SK-N-SH (cell line): Measurements from ENCODE around the gene FDX1. TPM values are rescaled to one million over a fixed set of nuclear protein-coding genes. Genes with fewer than 3 reads are reported as not detected.
A peak's percentile ranks its signal among the peaks of the same experiment; 100 is the strongest.

Source experiments
- CTCF ChIA-PET: fragments of 300-600, 350-600 bp; formaldehyde crosslinking; extraction: SDS; loops from one replicate; lab custom pipeline; 2021; lab: Yijun Ruan, JAX
- POLR2A ChIA-PET: fragments of 350-600 bp; sonication (Branson Sonifier 250); formaldehyde crosslinking; extraction: SDS; loops from one replicate; lab custom pipeline; 2020; ENCODE audit warnings: antibody characterized with exemption, inconsistent platforms; lab: Yijun Ruan, JAX
- DNase-seq: peaks from one replicate; pipeline ENCODE4 v3.0.0; 2012
- H2AFZ ChIP-seq: fragments of 200-600 bp; sonication (generic); 2 replicates; pipeline ENCODE4 v1.8.1; 2016; ENCODE audit warnings: antibody characterized with exemption, mild to moderate bottlenecking, low read depth
- H3F3A ChIP-seq: fragments of 200-600 bp; sonication (generic); replicated peaks from 2 replicates; pipeline ENCODE3; 2016; ENCODE audit warnings: antibody characterized with exemption, mild to moderate bottlenecking; ENCODE audit not compliant: insufficient read depth
- H3K27ac ChIP-seq, 2 experiments: fragments of 200-500 bp in 1 of 2; fragments of 200-600 bp in 1 of 2; sonication (Bioruptor generic) in 1 of 2; sonication (generic), shearing (Covaris generic) in 1 of 2; 2 replicates each; pipeline versions ENCODE4 v1.5.1 to v1.6.1; 2014 to 2016; ENCODE audit warnings: low read depth in 2 of 2, inconsistent platforms in 1 of 2, low read length in 1 of 2, mild to moderate bottlenecking in 1 of 2, mixed read lengths in 1 of 2
- H3K27me3 ChIP-seq: fragments of 200-600 bp; sonication (generic), shearing (Covaris generic); 2 replicates; pipeline ENCODE4 v1.6.1; 2016; ENCODE audit warnings: mixed run types; ENCODE audit not compliant: insufficient read depth
- H3K36me3 ChIP-seq, 2 experiments: fragments of 200-500 bp in 1 of 2; fragments of 200-600 bp in 1 of 2; sonication (Bioruptor generic) in 1 of 2; sonication (generic) in 1 of 2; replicated peaks in 1 of 2; 2 replicates each; pipeline versions ENCODE3 to v1.5.1; 2014 to 2016; ENCODE audit warnings: low read length in 1 of 2, mild to moderate bottlenecking in 1 of 2; ENCODE audit not compliant: insufficient read depth in 2 of 2, control insufficient read depth in 1 of 2
- H3K4me1 ChIP-seq, 2 experiments: fragments of 200-500 bp in 1 of 2; fragments of 200-600 bp in 1 of 2; sonication (Bioruptor generic) in 1 of 2; sonication (generic), shearing (Covaris generic) in 1 of 2; 2 replicates each; pipeline versions ENCODE4 v1.5.1 to v1.6.1; 2014 to 2016; ENCODE audit warnings: low read depth in 1 of 2, low read length in 1 of 2, mixed run types in 1 of 2; ENCODE audit not compliant: insufficient read depth in 2 of 2, control insufficient read depth in 1 of 2
- H3K4me2 ChIP-seq: fragments of 200-600 bp; sonication (generic), shearing (Covaris generic); 2 replicates; pipeline ENCODE4 v1.6.1; 2017; ENCODE audit warnings: mixed run types
- H3K4me3 ChIP-seq, 2 experiments: fragments of 200-500 bp in 1 of 2; fragments of 200-600 bp in 1 of 2; sonication (Bioruptor generic) in 1 of 2; sonication (generic), shearing (Covaris generic) in 1 of 2; 2 replicates each; pipeline versions ENCODE4 v1.5.1 to v1.8.1; 2014 to 2016; ENCODE audit warnings: low read depth in 2 of 2, inconsistent platforms in 1 of 2, low read length in 1 of 2, mild to moderate bottlenecking in 1 of 2, mixed read lengths in 1 of 2, moderate library complexity in 1 of 2
- H3K79me2 ChIP-seq: fragments of 200-600 bp; sonication (generic); 2 replicates; pipeline ENCODE4 v1.8.1; 2017; ENCODE audit warnings: mild to moderate bottlenecking; ENCODE audit not compliant: insufficient read depth
- H3K9ac ChIP-seq: fragments of 200-600 bp; sonication (generic); 2 replicates; pipeline ENCODE4 v1.6.1; 2017; ENCODE audit warnings: mixed run types
- H3K9me2 ChIP-seq: fragments of 200-600 bp; sonication (generic); 2 replicates; pipeline ENCODE4 v1.6.1; 2017; ENCODE audit warnings: mixed run types
- H3K9me3 ChIP-seq: fragments of 200-600 bp; sonication (generic); 2 replicates; pipeline ENCODE4 v1.6.1; 2017; ENCODE audit warnings: mixed run types, mild to moderate bottlenecking, moderate library complexity
- H4K20me1 ChIP-seq: fragments of 200-600 bp; sonication (generic); 2 replicates; pipeline ENCODE4 v1.6.1; 2017; ENCODE audit warnings: mild to moderate bottlenecking, mixed run types; ENCODE audit not compliant: insufficient read depth
- ELF1 ChIP-seq: IDR thresholded peaks from 2 replicates; pipeline ENCODE4 v1.4.0; 2012
- EP300 ChIP-seq, 2 experiments: IDR thresholded peaks; 2 replicates each; pipeline versions ENCODE4 v1.4.0 to v1.6.1; 2012; ENCODE audit warnings: borderline replicate concordance in 1 of 2, low read depth in 1 of 2, low read length in 1 of 2
- GATA2 ChIP-seq: sonication (generic); formaldehyde crosslinking; IDR thresholded peaks from 2 replicates; pipeline ENCODE4 v1.5.0; 2020; ENCODE audit warnings: mild to moderate bottlenecking, missing genetic modification reagents
- NRF1 ChIP-seq: IDR thresholded peaks from 2 replicates; pipeline ENCODE4 v1.6.1; 2012; ENCODE audit warnings: low read depth, mild to moderate bottlenecking, low read length
- POLR2AphosphoS5 ChIP-seq: IDR thresholded peaks from 2 replicates; pipeline ENCODE4 v1.6.1; 2012; ENCODE audit warnings: low read depth, low read length
- RAD21 ChIP-seq: IDR thresholded peaks from 2 replicates; pipeline ENCODE4 v1.6.1; 2012; ENCODE audit warnings: mild to moderate bottlenecking, low read length
- TAF1 ChIP-seq: IDR thresholded peaks from 2 replicates; pipeline ENCODE4 v1.6.1; 2012; ENCODE audit warnings: low read depth, mild to moderate bottlenecking, low read length, moderate library complexity, borderline replicate concordance
- WGBS: methylation state at CpG from one replicate; pipeline ENCODE4 v1.1.6; 2017; ENCODE audit warnings: low lambda C conversion rate; 5-methylcytosine and 5-hydroxymethylcytosine counted together
- polyA plus RNA-seq, 3 experiments: library from polyadenylated mRNA; depleted of rRNA; stranded (reverse); fragments of >200 nt; gene quantifications; 2 replicates each; pipeline ENCODE4 v1.2.3, GENCODE V29; 2012
- TF ChIP-seq, protein P1 (sequence below): IDR thresholded peaks from 2 replicates; pipeline ENCODE4 v1.4.0; 2012; ENCODE audit warnings: low read depth, borderline replicate concordance
- TF ChIP-seq, protein P2 (sequence below): fragments of 150-350 bp; IDR thresholded peaks from 2 replicates; pipeline ENCODE4 v1.6.1; 2016; ENCODE audit warnings: mild to moderate bottlenecking, low read depth, low read length
- TF ChIP-seq, protein P3 (sequence below): IDR thresholded peaks from 2 replicates; pipeline ENCODE4 v1.4.0; 2012; ENCODE audit warnings: low read depth
- TF ChIP-seq, protein P4 (sequence below): fragments of 200-600 bp; sonication (generic); IDR thresholded peaks from 2 replicates; pipeline ENCODE4 v1.6.1; 2017; ENCODE audit warnings: antibody characterized with exemption, mild to moderate bottlenecking, moderate library complexity

FDX1 gene
- polyA plus RNA-seq, 1 of the 3 experiments (the other 2 are of a cell fraction), result 4.0 TPM

DNA sequence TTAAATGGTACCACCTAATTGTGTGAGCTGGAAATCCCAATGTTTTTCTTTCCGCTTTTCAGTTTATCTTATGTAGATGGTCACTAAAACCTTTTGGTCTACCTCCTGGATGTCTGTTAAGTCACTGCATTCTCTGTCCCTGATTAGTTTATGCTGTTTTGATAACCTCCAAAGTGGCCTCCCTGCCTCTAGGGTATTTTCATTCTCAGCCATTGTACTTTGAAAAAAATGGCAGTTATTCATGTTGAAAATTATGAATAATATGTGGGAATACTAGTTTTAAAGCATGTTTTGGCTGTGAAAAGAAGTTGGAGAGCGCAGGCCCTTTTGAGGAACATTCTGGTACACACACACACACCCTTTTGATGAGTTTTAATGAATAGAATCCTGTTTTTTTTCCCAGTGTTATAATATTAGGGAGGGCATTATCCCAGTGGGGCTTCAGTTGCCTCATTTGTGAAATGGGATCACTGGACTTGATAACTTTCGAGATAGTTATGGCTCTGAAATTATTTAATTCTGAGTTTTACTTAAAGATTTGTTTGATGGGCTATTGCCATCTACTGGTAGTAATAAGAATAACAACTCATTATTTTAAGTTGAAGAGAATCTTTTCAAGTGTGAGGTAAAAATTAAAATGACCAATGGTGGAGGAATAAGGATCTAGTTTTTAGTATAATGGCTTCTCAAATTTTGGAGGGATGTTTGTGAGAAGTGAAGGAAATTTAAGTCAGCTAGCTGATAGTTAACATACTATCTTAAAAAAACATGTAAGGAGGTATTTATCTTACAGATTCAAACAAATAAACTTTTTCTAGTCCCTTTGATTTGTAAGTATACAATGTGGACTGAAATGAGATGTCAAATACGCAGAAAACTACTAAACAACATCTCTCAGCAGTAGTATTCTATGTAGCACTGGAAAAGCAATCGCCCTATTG is 3.9 kb downstream of the FDX1 start:
- WGBS, result 51% methylated on average over 5 of the region's 5 CpGs
- CTCF ChIA-PET, result interaction anchor here (0.6 to 6.8 kb wide), 25 partner anchors 9 to 844 kb away, joined by 3 to 88 read pairs (median 3); no protein-coding TSS in a partner anchor
- Histone ChIP-seq H3K27me3 (no peaks in the 10 kb centered on the region), H3K4me2 (no peak overlapping the region), H3K9me2 (no peaks in the 10 kb centered on the region), H2AFZ (no peak overlapping the region), H3K4me3 (no peak overlapping the region; a peak in 1 of 4 replicates), H4K20me1 (peaks cover 7% of the 10 kb centered on the region), H3F3A (peaks cover 22% of the 10 kb centered on the region)
- peak; percentile 39 for DNase-seq
- TF ChIP-seq, protein P1, sequence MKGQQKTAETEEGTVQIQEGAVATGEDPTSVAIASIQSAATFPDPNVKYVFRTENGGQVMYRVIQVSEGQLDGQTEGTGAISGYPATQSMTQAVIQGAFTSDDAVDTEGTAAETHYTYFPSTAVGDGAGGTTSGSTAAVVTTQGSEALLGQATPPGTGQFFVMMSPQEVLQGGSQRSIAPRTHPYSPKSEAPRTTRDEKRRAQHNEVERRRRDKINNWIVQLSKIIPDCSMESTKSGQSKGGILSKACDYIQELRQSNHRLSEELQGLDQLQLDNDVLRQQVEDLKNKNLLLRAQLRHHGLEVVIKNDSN, result no peak
- TF ChIP-seq ELF1, result no peak
- no peak for TF ChIP-seq POLR2AphosphoS5
- no peak for TF ChIP-seq TAF1
- TF ChIP-seq, protein P2, sequence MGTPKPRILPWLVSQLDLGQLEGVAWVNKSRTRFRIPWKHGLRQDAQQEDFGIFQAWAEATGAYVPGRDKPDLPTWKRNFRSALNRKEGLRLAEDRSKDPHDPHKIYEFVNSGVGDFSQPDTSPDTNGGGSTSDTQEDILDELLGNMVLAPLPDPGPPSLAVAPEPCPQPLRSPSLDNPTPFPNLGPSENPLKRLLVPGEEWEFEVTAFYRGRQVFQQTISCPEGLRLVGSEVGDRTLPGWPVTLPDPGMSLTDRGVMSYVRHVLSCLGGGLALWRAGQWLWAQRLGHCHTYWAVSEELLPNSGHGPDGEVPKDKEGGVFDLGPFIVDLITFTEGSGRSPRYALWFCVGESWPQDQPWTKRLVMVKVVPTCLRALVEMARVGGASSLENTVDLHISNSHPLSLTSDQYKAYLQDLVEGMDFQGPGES, result no peak
- 0 out of 2 replicates have a peak, but pooled peaks have one; percentile 18 for TF ChIP-seq GATA2 (CRISPR knock-in tag)
- TF ChIP-seq, protein P3, sequence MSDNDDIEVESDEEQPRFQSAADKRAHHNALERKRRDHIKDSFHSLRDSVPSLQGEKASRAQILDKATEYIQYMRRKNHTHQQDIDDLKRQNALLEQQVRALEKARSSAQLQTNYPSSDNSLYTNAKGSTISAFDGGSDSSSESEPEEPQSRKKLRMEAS, result no peak
- TF ChIP-seq RAD21, result peak; percentile 62
- no peak for TF ChIP-seq NRF1
- TF ChIP-seq EP300 (IDR thresholded peaks at IDR 0.05; ENCODE audit: borderline replicate concordance in 1 of 2, low read depth in 1 of 2, low read length in 1 of 2), result no peak
- TF ChIP-seq, protein P4, sequence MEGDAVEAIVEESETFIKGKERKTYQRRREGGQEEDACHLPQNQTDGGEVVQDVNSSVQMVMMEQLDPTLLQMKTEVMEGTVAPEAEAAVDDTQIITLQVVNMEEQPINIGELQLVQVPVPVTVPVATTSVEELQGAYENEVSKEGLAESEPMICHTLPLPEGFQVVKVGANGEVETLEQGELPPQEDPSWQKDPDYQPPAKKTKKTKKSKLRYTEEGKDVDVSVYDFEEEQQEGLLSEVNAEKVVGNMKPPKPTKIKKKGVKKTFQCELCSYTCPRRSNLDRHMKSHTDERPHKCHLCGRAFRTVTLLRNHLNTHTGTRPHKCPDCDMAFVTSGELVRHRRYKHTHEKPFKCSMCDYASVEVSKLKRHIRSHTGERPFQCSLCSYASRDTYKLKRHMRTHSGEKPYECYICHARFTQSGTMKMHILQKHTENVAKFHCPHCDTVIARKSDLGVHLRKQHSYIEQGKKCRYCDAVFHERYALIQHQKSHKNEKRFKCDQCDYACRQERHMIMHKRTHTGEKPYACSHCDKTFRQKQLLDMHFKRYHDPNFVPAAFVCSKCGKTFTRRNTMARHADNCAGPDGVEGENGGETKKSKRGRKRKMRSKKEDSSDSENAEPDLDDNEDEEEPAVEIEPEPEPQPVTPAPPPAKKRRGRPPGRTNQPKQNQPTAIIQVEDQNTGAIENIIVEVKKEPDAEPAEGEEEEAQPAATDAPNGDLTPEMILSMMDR, result peak; percentile 75
- TF ChIP-seq, all 33 proteins: peak for 3
- H3K4me1 ChIP-seq, result peaks cover 13 to 23% of the 10 kb centered on the region in 2 experiments; a peak in 3 of 4 replicates
- no peaks in the 10 kb centered on the region for H3K9me3 ChIP-seq
- peak overlapping the region; percentile 2 to 69; a peak in 3 of 4 replicates for H3K27ac ChIP-seq
- H3K79me2 ChIP-seq, result peaks cover 64% of the 10 kb centered on the region
- peaks cover 0 to 5% of the 10 kb centered on the region in 2 experiments for H3K36me3 ChIP-seq
- H3K9ac ChIP-seq, result no peak overlapping the region
- POLR2A ChIA-PET, result interaction anchor here (0.7 kb wide), 1 partner anchor 655 kb away, joined by 3 read pairs; no protein-coding TSS in a partner anchor
